ENCODE data around the gene FIG4.
"Not testable (repeated sequence)": the region's sequence is repeated elsewhere in the genome, so short reads cannot be mapped to it uniquely, and the experiment has no call there.

The FIG4 gene

DNA sequence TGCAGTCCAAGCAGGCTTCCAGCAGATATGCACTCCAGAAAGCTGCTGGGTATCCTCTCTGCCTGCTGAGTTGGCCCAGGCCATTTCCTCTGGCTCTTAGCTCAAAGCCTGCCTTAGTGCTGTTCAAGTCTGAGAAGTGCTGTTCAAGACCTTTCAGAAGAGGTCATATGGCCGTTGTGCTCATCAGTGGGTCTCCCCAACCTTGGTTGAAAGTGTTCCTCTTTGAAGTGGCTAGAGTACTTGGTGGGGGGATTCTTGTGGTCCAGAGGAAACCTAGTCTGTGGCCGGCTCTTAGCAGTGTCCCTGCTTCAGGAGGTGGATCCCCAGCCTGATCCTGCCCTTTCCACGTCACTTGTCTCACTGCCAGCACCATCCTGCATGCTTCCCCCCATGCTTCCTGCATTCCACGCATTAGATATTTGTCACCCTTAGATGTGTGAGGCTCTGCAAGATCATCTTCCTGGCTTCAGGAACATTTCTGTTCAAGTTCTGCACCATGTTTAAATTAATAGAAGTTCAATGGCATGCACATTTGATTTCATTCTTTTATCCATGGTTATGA is 105.0 kb downstream of the FIG4 start:
- DNase-seq (ENCODE audit: low read depth in 2 of 2), result no peak

DNA sequence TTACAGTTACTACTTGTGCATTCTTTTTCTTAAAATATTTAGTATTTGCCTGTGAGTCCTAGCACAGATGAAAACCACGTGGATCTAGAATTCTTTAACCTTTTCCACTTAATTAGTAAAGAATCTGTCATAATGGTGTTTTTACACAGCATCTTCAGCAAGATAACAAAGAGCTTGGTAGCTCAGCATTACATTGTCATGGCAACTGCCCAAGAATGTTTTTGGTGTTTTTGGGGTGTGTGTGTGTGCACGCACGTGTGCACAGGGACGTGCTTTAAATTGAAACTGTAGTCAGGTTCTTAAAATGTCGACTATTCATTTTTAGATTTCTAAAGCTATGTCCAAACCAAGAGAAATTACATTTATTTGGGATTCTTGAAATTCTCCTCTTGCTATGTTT is 108.0 kb downstream of the FIG4 start:
- no peak for DNase-seq (ENCODE audit: low read depth in 2 of 2)

DNA sequence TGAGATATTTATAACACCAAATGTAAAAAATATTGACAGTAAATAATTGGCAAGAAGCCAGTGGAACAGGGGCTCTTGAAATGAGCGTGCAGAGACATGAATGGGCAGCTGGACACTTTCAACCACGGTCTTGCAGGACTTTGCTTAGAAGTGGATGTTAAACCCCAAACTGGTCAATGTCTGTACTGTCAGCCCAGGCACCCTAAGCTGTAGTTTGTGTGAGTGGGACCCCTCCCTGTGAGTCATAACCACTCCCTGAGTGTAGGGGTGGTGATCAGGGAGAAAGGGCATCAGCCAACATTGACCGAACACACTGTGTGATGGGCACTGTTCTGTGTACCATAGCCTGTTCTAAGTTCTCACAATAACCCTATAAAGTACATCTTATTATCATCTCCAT is 108.6 kb downstream of the FIG4 start:
- no peak for DNase-seq (ENCODE audit: low read depth in 2 of 2)

DNA sequence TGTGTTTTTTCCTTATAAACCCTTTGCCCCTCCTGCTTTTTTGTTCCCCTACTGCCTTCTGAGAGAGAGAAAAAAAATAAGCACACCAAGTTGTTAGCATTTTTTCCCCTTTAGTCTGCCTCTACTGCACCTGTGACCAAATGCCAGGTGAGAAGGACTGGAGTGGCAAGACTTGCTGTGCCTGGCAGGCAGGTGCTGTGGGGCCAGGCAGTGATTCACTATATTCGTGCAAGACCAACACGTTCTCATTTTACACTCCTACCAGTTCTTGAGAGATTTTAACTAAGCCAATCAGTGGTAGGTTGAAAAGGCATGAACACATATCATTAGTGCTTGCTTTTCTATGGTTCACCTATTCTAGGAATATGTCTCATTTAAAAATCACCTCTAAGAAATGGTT is 109.7 kb downstream of the FIG4 start:
- no peak for DNase-seq (ENCODE audit: low read depth in 2 of 2)

DNA sequence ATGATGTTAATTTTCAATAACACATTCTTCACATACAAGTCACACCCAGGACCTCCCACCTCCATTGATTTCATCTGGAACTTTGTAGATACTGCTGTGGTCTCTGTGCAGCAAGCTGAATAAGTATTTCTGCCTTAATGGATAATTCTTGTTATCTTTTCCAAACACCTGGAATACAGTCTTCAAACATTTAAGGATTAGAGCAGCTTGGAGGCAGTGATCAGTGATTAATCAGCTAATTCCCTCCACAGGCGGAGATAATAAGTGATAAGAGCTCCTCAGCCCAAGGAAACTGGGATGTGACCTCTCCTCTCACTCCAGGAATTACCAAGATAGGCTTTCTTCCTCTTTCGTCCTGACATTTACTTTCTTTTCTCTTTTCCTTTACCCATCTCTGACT is 110.7 kb downstream of the FIG4 start:
- DNase-seq (ENCODE audit: low read depth in 2 of 2), result no peak

DNA sequence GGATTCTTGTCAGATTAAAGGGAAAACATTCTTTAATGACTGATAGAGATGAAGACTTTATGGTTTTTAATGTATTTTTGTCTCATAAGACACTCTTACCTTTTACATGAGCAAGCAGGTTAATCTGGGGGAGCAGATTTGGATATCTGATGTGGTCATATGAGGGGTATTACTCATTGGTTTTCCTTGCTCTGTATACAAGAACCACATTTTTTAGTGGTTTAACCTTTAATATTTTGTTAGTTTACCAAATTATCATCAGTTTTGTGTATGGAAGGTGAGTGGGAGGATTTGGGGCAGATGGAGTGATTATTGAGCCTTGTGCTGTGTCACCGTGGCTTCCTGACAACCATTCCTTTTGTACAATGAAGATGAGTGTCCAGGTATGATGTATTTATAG is 112.9 kb downstream of the FIG4 start:
- no peak for DNase-seq (ENCODE audit: low read depth in 2 of 2)

DNA sequence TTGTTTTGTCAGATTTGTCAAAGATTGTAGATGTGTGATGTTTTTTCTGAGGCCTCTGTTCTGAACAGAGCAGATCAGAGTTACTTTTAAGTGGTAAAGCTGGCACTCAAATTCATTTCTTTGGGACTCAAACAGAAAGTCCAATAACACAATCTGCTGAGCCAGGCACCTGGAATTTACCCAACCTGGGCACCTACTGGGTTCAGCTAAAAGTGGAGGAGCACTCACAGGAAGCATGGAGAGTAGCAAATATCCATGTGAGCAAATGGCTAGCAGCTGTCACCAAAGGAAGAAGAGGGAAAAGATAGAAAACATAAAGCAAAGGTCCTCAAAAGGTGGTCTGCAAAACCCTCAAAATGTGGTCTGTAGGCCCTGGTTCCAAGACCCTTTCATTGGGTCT is 116.8 kb downstream of the FIG4 start:
- no peak for DNase-seq (ENCODE audit: low read depth in 2 of 2)

DNA sequence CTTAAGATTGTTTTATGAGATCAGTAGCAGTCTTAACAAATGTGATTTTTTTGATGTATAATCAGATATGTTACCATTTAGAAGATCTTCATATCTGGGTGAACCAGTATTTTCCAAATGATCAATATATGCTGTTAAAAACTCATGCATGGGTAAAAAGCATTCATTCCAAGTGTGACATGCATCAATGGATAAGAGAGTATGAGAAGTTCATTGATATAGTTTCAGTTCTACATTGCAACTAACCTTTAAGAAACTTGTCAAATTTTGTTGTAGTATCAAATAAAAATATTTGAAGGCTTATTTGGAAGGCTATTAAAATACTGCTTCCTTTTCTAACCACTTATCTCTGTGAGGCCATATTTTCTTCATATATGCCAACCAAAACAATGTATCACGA is 117.7 kb downstream of the FIG4 start:
- no peak for DNase-seq (ENCODE audit: low read depth in 2 of 2)

DNA sequence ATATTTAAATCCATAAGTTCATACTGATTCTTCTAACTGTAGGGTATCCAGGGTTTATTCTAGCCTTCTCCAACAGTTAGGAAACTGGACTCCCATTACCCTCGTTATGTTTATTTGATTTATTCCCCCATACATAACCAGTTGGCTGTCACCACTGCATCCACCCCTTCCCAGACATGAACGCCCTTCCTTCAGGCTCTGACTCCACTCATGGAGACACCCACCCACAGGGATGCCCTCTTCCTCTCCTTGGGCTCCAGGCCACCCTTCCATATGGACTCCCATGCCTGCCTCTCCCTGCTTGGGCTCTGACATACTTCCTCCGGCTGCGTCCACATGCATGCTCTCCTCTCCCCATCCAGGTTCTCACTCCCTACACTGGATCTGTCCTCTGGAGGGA is 124.0 kb downstream of the FIG4 start:
- DNase-seq (ENCODE audit: low read depth in 2 of 2), result no peak

DNA sequence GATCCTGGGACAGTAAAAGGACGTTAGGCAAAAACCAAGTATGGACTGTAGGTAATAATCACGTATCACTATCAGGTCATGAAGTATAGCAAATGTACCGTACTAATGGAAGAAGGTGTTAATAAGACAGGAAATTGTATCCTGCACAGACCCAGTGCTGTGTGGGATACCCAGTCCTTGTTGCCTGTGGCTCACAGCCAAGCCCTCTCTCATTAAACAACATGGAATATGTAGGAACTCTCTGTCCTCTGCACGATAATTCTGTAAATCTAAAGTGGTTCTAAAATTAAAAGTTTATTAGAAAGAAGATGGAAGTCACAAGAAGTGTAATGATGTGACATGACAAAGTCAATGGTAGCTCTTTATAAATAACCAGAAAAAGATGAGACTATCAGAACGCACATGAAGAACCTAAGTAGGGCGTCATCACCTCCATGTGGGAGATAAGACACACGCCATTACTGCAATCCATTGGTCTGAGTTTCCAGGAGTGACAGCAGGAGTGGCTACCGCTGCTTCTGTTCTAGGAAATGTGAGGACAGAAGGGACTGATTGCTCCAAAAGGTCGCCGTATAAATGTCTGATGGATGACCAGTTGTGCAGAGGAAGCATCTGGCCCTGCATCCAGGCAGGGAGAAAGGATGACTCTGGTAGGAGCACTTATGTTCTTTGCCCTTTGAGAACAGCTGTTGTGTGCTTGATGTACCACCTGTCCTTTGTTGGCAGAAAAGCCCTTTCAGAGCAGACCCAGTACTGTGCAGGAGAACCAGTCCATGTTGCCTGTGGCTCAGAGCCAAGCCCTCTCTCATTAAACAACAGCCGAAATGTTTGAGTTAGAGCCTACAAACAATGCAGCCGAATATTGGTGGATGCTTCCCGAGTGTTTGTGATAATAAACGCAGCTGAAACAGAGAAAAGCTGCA is 125.6 kb downstream of the FIG4 start:
- DNase-seq (ENCODE audit: low read depth in 2 of 2), result no peak

DNA sequence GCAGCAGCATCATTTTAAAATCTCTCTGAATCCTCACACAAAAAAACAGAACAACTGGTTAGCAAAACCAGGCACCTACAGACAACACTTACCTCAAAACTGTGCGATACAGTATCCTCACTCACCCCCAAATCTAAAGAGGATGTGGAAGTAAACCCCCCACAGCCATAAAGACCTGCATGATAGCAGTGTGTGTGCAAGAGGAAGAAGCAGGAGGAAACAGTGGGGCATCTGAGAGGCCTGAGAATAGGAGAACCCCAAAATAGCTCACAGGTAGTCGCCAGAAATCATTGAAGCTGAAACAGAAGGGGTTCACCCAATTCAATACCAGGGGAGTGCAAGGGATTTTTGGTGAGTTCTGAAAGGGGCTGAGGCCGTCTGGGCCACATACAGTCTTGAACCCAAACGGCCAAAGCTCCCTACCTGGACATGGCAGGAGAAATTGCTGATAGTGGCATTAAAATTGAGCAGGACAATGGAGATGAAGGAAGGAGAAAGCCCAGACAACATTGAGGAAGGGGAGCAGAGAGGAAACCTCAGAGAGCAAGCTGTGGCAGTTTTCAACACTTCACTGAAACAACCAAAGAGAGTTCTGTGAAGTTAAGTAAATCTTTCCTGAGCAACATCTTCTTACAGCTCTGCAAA is 129.7 kb downstream of the FIG4 start:
- no peak for DNase-seq (ENCODE audit: low read depth in 2 of 2)

DNA sequence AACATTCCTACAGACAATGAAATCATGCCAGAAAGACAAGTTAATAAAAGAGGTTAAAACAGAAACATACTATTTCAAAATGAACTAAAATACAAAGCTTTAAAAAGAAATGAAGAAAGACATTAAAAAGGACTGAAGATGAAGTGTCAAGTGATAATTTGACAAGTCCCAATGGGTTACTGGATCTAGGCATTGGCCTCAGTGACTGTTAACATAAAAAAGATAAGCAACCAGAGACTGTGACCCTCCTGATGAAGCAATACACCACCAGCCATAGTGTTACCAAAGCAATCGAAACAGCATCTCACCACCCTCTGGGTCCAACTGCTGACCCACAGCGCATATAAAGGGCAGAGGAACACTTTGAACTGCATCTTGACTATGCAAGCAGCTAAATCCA is 130.3 kb downstream of the FIG4 start:
- DNase-seq (ENCODE audit: low read depth in 2 of 2), result no peak

DNA sequence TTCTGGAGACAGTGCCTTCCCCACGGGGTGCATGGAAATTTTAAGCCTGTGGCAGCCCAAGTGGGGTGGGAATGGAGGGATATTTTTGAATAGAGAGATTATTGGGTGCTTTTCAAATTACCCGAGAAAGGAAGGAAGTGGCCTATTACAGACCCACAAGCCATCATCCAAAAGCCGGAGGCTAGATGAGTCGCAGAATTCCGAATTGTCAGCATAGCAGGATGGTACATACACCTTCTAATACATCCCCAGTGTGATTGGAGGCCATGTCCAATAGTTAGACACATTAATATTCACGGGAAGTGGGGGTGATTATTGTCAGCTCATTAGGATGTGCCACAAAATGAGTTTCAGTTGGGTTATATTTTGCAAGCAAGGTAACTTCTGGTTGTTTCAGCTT is 133.0 kb downstream of the FIG4 start:
- DNase-seq (ENCODE audit: low read depth in 2 of 2), result no peak

DNA sequence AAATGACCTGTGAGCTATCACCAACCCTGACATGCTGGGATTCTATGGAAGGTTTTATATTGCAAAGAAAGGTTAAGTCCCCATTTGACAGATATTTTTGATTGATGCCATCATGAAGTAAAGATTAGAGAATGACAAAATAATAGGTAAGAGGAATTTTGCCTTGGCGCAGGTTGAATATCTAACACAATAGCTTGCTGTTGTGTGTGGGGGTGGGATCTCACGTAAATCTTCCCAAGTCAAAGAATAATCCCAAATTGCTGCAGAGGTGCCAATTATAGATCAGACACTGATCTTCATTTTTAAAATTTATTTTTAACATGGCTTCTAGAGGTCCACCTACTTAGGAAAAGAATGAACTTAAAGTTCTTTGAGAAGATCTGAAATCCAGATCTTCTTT is 135.5 kb downstream of the FIG4 start:
- no peak for DNase-seq (ENCODE audit: low read depth in 2 of 2)

DNA sequence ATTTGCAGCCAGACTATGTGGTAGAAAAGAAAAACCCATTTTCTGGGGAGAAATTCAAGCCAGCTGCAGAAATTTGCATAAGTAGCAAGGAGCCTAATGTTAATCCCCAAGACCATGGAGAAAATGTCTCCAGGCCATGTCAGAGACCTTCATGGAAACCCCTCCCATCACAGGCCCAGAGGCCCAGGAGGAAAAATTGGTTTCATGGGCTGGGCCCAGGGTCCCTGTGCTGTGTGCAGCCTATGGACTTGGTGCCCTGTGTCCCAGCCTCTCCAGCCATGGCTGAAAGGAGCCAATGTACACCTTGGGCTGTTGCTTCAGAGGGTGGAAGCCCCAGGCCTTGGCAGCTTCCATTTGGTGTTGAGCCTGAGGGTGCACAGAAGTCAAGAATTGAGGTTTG is 140.3 kb downstream of the FIG4 start:
- DNase-seq (ENCODE audit: low read depth in 2 of 2), result not testable (repeated sequence)

DNA sequence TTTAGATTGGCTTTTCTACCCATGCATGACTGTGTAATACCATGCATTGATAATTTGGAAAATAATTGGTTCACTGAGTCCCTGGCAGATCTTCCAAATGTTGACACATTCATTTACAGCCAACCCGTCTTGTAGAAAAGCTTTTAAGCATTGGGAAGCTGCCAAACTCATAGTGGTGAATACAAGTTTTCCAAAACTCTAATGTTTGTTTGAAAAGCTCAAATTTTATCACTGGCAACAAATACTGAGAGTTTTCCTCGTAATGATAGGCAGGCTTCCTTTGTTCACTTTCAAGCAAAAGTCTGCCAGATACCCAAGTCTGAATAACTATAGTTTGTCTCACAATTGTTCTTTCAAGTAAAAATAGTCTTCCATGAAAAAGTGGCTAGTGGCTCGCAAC is 143.0 kb downstream of the FIG4 start:
- DNase-seq (ENCODE audit: low read depth in 2 of 2), result no peak

DNA sequence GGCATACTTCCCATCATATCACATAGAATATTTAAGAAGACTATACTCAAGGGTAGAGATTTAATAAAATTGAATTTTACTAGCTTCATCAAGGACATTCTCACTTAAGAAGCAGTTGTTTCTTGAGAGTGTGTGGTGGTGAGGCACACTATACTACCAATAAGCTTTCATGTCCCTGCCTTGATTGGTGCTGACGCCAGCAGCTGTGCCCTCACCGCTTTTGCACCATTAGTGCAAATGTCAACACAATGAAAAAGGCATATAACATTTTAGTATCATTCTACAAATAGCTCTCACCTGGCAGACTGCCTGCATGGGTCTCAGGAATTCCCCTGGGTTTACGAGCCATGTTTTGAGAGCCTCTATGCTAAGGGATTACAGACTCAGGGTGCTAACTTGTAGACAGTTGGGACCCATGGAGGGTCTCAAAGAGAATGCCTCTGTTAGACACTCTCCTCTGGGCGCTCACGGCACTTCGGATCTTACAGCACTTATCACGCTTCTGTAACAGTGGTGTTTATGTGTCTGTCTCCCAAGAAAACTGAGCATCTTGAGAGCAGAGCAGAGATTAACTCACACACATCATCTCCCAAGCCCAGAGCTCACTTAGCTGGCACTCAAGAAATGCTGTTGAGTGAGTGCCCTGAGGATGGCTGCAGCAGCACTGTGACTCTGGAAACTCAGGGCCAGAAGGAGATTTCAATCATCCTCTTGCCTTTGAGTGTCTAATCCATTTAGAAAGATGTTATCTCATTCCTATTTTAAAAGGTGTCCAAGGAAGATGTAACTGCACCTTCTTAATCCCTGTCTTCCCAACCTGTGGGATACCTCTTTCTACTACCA is 143.7 kb downstream of the FIG4 start:
- no peak for DNase-seq (ENCODE audit: low read depth in 2 of 2)

DNA sequence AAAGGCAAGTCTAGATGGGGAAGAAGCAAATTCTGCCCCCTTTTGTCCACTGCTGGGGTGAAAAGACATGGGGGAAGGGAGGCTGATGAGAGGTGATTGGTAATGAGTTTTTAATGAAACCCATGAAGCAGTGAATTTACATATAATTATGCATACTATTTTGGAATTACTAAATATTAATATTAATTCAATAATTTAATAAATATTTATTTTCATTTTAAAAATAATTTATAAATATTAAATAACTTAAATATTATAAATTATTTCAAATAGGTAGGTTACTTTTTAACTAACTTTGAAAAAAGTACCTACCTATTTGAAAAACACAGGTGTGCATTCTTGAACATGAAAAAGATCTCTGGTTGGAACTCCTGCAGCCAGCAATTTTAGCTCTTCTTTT is 148.9 kb downstream of the FIG4 start:
- DNase-seq (ENCODE audit: low read depth in 2 of 2), result no peak

DNA sequence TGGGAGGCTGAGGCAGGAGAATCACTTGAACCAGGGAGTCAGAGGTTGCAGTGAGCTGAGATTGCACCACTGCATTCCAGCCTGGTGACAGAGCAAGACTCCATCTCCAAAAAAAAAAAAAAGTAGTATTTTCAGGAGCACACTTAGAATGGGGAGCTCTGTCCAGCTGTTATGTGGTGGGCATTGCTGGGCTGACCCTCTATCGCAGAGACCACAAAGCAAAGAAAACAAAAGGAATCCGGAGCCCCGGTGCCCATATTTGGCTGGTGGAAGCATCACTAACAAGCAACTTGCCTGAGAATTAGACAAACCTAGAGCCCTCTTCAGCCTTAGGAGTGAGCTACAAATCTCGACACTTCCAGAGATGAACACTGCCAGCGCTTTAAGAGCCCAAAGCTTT is 149.7 kb downstream of the FIG4 start:
- no peak for DNase-seq (ENCODE audit: low read depth in 2 of 2)

DNA sequence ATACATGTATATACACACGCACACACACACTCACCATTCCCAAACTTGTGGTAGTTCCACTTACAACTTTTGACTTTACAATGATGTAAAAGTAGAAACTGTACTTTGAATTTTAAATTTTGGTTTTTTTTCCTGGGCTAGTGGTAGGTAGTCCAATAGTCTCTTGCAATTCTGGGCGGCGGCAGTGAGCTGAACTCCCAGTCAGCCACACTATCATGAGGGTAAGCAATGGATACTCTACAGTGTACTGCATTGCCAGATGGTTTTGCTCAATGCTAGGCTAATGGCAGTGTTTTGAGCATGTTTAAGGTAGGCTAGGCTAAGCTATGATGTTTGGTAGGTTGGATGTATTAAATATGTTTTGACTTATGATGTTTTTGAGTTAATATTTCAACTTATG is 150.8 kb downstream of the FIG4 start:
- DNase-seq (ENCODE audit: low read depth in 2 of 2), result no peak

DNA sequence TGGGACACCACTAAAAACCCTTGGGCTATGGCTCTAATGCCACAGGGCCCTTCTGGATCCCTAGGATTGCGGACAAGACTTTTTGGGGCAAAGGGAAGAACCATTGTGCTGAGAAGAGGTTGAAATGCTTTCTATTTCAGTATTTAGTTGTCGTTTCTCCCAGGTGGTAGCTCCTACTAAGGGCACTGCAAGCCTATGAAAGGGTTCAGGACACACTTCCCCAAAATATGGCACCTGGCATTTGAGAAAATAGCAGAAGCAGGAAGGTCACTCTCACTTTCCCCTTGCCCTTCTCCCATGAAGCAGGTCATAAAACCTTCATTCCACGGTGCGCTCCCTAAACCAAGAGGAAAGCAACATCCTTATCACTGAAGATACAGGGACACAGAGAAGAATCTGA is 161.6 kb downstream of the FIG4 start:
- DNase-seq (ENCODE audit: low read depth in 2 of 2), result no peak

DNA sequence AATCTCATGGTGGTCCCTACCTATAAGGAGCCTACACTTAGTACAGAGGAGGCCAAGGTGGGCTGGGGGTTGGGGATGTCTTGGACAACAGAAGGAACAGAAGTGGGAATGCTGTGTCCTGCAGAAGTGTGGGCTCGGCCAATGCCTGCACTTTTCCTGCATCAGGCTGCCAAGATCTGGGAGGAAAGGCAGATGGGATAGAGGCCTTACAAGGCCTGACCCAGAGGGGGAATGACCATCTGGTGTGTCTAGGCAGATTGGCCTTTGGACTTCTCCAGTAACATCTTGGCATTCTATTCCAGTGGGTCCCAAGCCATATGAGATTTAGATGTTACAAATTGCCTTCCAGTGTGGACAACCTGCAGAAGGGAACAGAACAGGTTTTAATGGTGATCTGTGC is 162.3 kb downstream of the FIG4 start:
- DNase-seq (ENCODE audit: low read depth in 2 of 2), result no peak
